ENCODE data around the gene COL18A1. TPM values are rescaled to one million over a fixed set of nuclear protein-coding genes. Genes with fewer than 3 reads are reported as not detected.

COL18A1 gene
- polyA plus RNA-seq, 1 experiment, result 25.3 TPM

GRCh38 chr21:45364468-45365185, 40.3 kb upstream of the COL18A1 start:
- ChIA-PET CTCF (interaction anchor here (0.8 kb wide), 1 partner anchor 55 kb away, joined by 3 read pairs; no protein-coding TSS in a partner anchor), POLR2A (interaction anchor here (0.6 to 1.9 kb wide), 4 partner anchors 20 to 70 kb away, joined by 3 to 12 read pairs (median 6); no protein-coding TSS in a partner anchor)
- TF ChIP-seq CTCF (IDR thresholded peaks at IDR 0.05; ENCODE audit: low read depth, low read length), result no peak
- peak; percentile 55 for DNase-seq (ENCODE audit: low read depth, low spot score)
- Histone ChIP-seq H3K4me3 (ENCODE audit: low read depth, low read length) (peak overlapping the region; percentile 35; the same call in 1 of the 2 replicates), H3K27me3 (ENCODE audit: control insufficient read depth, insufficient read depth, low read length) (no peaks in the 10 kb centered on the region), H3K9me3 (ENCODE audit: control insufficient read depth, insufficient read depth, low read length) (peaks cover 11% of the 10 kb centered on the region), H3K27ac (ENCODE audit: low read depth, low read length) (peak overlapping the region; percentile 100)

GRCh38 chr21:45365186-45365607, 39.8 kb upstream of the COL18A1 start:
- Histone ChIP-seq H3K9me3 (ENCODE audit: control insufficient read depth, insufficient read depth, low read length) (peaks cover 11% of the 10 kb centered on the region), H3K4me3 (ENCODE audit: low read depth, low read length) (no peak overlapping the region), H3K27me3 (ENCODE audit: control insufficient read depth, insufficient read depth, low read length) (no peaks in the 10 kb centered on the region), H3K27ac (ENCODE audit: low read depth, low read length) (peak overlapping the region; percentile 100)
- TF ChIP-seq CTCF (IDR thresholded peaks at IDR 0.05; ENCODE audit: low read depth, low read length), result no peak
- DNase-seq (ENCODE audit: low read depth, low spot score), result no peak
- CTCF ChIA-PET, result interaction anchor here (0.8 kb wide), 1 partner anchor 56 kb away, joined by 3 read pairs; no protein-coding TSS in a partner anchor
- POLR2A ChIA-PET, result interaction anchor here (1.3 to 1.9 kb wide), 2 partner anchors 20 to 22 kb away, joined by 6 to 12 read pairs; no protein-coding TSS in a partner anchor

- POLR2A ChIA-PET, result no interaction called here
- H3K9me3 ChIP-seq (ENCODE audit: control insufficient read depth, insufficient read depth, low read length), result peaks cover 14% of the 10 kb centered on the region
- TF ChIP-seq CTCF (IDR thresholded peaks at IDR 0.05; ENCODE audit: low read depth, low read length), result no peak
- H3K27ac ChIP-seq (ENCODE audit: low read depth, low read length), result peak overlapping the region; percentile 100
- DNase-seq (ENCODE audit: low read depth, low spot score), result peak; percentile 20
- CTCF ChIA-PET, result no interaction called here
- H3K4me3 ChIP-seq (ENCODE audit: low read depth, low read length), result no peak overlapping the region
- H3K27me3 ChIP-seq (ENCODE audit: control insufficient read depth, insufficient read depth, low read length), result no peaks in the 10 kb centered on the region
Measured at GRCh38 chr21:45365608-45366241, 39.2 kb upstream of the COL18A1 start.

GRCh38 chr21:45366476-45366875, 38.5 kb upstream of the COL18A1 start:
- DNase-seq (ENCODE audit: low read depth, low spot score), result no peak
- no peak for TF ChIP-seq CTCF (IDR thresholded peaks at IDR 0.05; ENCODE audit: low read depth, low read length)
- ChIA-PET CTCF (no interaction called here), POLR2A (interaction anchor here (1.0 kb wide), 1 partner anchor 72 kb away, joined by 3 read pairs; no protein-coding TSS in a partner anchor)
- H3K4me3 ChIP-seq (ENCODE audit: low read depth, low read length), result no peak overlapping the region
- H3K27me3 ChIP-seq (ENCODE audit: control insufficient read depth, insufficient read depth, low read length), result no peaks in the 10 kb centered on the region
- peak overlapping the region; percentile 81 for H3K27ac ChIP-seq (ENCODE audit: low read depth, low read length)
- H3K9me3 ChIP-seq (ENCODE audit: control insufficient read depth, insufficient read depth, low read length), result peaks cover 17% of the 10 kb centered on the region
